Brain microvascular endothelial cell (primary cell): ENCODE measurements around the gene APBB3.
"Not testable (repeated sequence)": the region's sequence is repeated elsewhere in the genome, so short reads cannot be mapped to it uniquely, and the experiment has no call there.

Experiments
- DNase-seq: peaks from one replicate; pipeline ENCODE4 v3.0.0-alpha.2; 2020
- H3K27ac ChIP-seq: fragments of 250-450 bp; sonication (Bioruptor Pico); 2 replicates; pipeline ENCODE4 v1.5.1; 2020; ENCODE audit warnings: mild to moderate bottlenecking, moderate library complexity
- H3K27me3 ChIP-seq: fragments of 250-450 bp; sonication (Bioruptor Pico); replicated peaks from 2 replicates; pipeline ENCODE4 v1.5.1; 2020; ENCODE audit warnings: mild to moderate bottlenecking
- H3K36me3 ChIP-seq: fragments of 250-450 bp; sonication (Bioruptor Pico); replicated peaks from 2 replicates; pipeline ENCODE4 v1.5.1; 2020; ENCODE audit warnings: mild to moderate bottlenecking
- H3K4me3 ChIP-seq: 2 replicates; pipeline ENCODE4 v1.5.1; 2011; ENCODE audit warnings: low read depth, mild to moderate bottlenecking, control low read depth, low read length, moderate library complexity
- CTCF ChIP-seq: IDR thresholded peaks from 2 replicates; pipeline ENCODE4 v1.5.1; 2011; ENCODE audit warnings: low read depth, mild to moderate bottlenecking, moderate library complexity, low read length, control low read depth, inconsistent platforms; ENCODE audit errors: missing control alignments
- in situ Hi-C: cut with HindIII; loops from 2 replicates; pipeline ENCODE4 v1.10.0; 2017; ENCODE audit warnings: low sequenced_read_pairs, low pct_ligation_motif_present

The APBB3 gene

GRCh38 chr5:140603734-140604133 is 39.3 kb upstream of the APBB3 start:
- H3K4me3 ChIP-seq: no peak overlapping the region
- H3K27ac ChIP-seq: no peak overlapping the region
- TF ChIP-seq CTCF: no peak
- in situ Hi-C loops: no loop called here
- no peaks in the 10 kb centered on the region for H3K36me3 ChIP-seq
- no peak for DNase-seq
- no peaks in the 10 kb centered on the region for H3K27me3 ChIP-seq

GRCh38 chr5:140603446-140603698 is 39.0 kb upstream of the APBB3 start:
- H3K27me3 ChIP-seq, H3K36me3 ChIP-seq, DNase-seq, in situ Hi-C loops, H3K4me3 ChIP-seq, H3K27ac ChIP-seq: not testable (repeated sequence)

GRCh38 chr5:140602147-140602546 is 37.7 kb upstream of the APBB3 start:
- Histone ChIP-seq H3K4me3 (no peak overlapping the region), H3K27ac (no peak overlapping the region), H3K36me3 (no peaks in the 10 kb centered on the region), H3K27me3 (no peaks in the 10 kb centered on the region)
- no peak for DNase-seq
- in situ Hi-C loops: no loop called here
- no peak for TF ChIP-seq CTCF

- TF ChIP-seq CTCF: no peak
- no peak overlapping the region for H3K4me3 ChIP-seq
- DNase-seq: no peak
- no peaks in the 10 kb centered on the region for H3K36me3 ChIP-seq
- H3K27ac ChIP-seq: no peak overlapping the region
- no peaks in the 10 kb centered on the region for H3K27me3 ChIP-seq
- in situ Hi-C loops: no loop called here
Observed at GRCh38 chr5:140600096-140600495, 35.7 kb upstream of the APBB3 start.

- Histone ChIP-seq H3K36me3 (no peaks in the 10 kb centered on the region), H3K27ac (no peak overlapping the region), H3K27me3 (no peaks in the 10 kb centered on the region), H3K4me3 (no peak overlapping the region)
- no peak for DNase-seq
- in situ Hi-C loops: no loop called here
- TF ChIP-seq CTCF: no peak
Observed at GRCh38 chr5:140598836-140599235, 34.4 kb upstream of the APBB3 start.

GRCh38 chr5:140596321-140596741 is 31.9 kb upstream of the APBB3 start:
- H3K27ac ChIP-seq: no peak overlapping the region
- no peak overlapping the region for H3K4me3 ChIP-seq
- DNase-seq: no peak
- H3K36me3 ChIP-seq: no peaks in the 10 kb centered on the region
- no peaks in the 10 kb centered on the region for H3K27me3 ChIP-seq
- TF ChIP-seq CTCF: no peak
- in situ Hi-C loops: no loop called here
